ENCODE data around the gene PRKCA.

DNA sequence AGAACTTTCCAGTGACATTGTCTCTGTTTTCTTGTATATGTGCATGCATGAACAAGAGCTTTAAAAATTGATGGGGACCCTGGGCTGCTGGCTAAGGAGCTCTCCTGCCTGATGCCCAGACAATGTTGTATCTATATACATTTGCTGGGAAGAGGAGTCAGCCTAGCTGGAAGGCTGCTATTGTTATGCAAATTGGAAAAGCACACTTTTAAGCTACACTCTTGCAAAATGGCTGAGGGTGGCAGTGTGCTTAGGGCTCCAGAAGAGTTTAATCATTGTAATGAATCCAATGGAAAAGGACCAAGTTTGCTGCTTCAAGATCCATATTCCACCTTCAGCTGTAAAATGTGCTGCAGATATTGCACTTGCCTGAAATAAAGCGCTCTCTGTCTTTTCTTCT lies 171.8 kb downstream of the PRKCA start:
- TF ChIP-seq, protein P1, sequence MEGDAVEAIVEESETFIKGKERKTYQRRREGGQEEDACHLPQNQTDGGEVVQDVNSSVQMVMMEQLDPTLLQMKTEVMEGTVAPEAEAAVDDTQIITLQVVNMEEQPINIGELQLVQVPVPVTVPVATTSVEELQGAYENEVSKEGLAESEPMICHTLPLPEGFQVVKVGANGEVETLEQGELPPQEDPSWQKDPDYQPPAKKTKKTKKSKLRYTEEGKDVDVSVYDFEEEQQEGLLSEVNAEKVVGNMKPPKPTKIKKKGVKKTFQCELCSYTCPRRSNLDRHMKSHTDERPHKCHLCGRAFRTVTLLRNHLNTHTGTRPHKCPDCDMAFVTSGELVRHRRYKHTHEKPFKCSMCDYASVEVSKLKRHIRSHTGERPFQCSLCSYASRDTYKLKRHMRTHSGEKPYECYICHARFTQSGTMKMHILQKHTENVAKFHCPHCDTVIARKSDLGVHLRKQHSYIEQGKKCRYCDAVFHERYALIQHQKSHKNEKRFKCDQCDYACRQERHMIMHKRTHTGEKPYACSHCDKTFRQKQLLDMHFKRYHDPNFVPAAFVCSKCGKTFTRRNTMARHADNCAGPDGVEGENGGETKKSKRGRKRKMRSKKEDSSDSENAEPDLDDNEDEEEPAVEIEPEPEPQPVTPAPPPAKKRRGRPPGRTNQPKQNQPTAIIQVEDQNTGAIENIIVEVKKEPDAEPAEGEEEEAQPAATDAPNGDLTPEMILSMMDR (IDR thresholded peaks at IDR 0.05): no peak
- no peak for TF ChIP-seq POLR2A (IDR thresholded peaks at IDR 0.05)

All from vagina (tissue), 2 donors.